ENCODE results near the gene KCND3. TPM values are rescaled to one million over a fixed set of nuclear protein-coding genes. Genes with fewer than 3 reads are reported as not detected.

Gene KCND3
- polyA plus RNA-seq, 1 donor from 2014 or later: not detected

- Mint-ChIP-seq H3K36me3 (peaks cover 5% of the 10 kb centered on the region), H3K4me3 (no peak overlapping the region), H3K27ac (no peak overlapping the region), H3K4me1 (no peaks in the 10 kb centered on the region), H3K9me3 (no peaks in the 10 kb centered on the region), H3K27me3 (peaks cover 3% of the 10 kb centered on the region)
These were observed 60.9 kb downstream of the KCND3 start for GRCh38 chr1:111928531-111928930.

- Mint-ChIP-seq H3K9me3 (no peaks in the 10 kb centered on the region), H3K4me1 (no peaks in the 10 kb centered on the region), H3K4me3 (no peak overlapping the region), H3K27me3 (peaks cover 3% of the 10 kb centered on the region), H3K36me3 (peaks cover 5% of the 10 kb centered on the region), H3K27ac (peak overlapping the region in 1 of 3 donors; percentile 60)
These were observed 61.8 kb downstream of the KCND3 start for GRCh38 chr1:111927652-111928051.

- Mint-ChIP-seq H3K4me1 (no peaks in the 10 kb centered on the region), H3K27ac (no peak overlapping the region), H3K36me3 (peaks cover 3% of the 10 kb centered on the region), H3K9me3 (no peaks in the 10 kb centered on the region), H3K4me3 (no peak overlapping the region), H3K27me3 (peaks cover under 1% of the 10 kb centered on the region)
These were observed 64.7 kb downstream of the KCND3 start for GRCh38 chr1:111924786-111925185.

GRCh38 chr1:111923766-111924165 is 65.7 kb downstream of the KCND3 start:
- Mint-ChIP-seq H3K4me3 (no peak overlapping the region), H3K27me3 (peaks cover 3% of the 10 kb centered on the region), H3K27ac (no peak overlapping the region), H3K9me3 (no peaks in the 10 kb centered on the region), H3K36me3 (peaks cover 3% of the 10 kb centered on the region), H3K4me1 (peaks cover 0 to 1% (median 0%) of the 10 kb centered on the region in 3 donors)

GRCh38 chr1:111921948-111922347 is 67.5 kb downstream of the KCND3 start:
- Mint-ChIP-seq H3K36me3 (peaks cover 3% of the 10 kb centered on the region), H3K27me3 (peaks cover 11% of the 10 kb centered on the region), H3K27ac (no peak overlapping the region), H3K4me1 (peaks cover 0 to 1% (median 0%) of the 10 kb centered on the region in 3 donors), H3K4me3 (no peak overlapping the region), H3K9me3 (no peaks in the 10 kb centered on the region)

- no peak overlapping the region for H3K4me3 Mint-ChIP-seq
- H3K9me3 Mint-ChIP-seq: no peaks in the 10 kb centered on the region
- peaks cover 3% of the 10 kb centered on the region for H3K36me3 Mint-ChIP-seq
- H3K27me3 Mint-ChIP-seq: peaks cover 11% of the 10 kb centered on the region
- H3K27ac Mint-ChIP-seq: peak overlapping the region in 1 of 3 donors; percentile 17
- H3K4me1 Mint-ChIP-seq: peaks cover 0 to 1% (median 0%) of the 10 kb centered on the region in 3 donors
These were observed 69.0 kb downstream of the KCND3 start for GRCh38 chr1:111920221-111921024.

GRCh38 chr1:111911776-111912515 is 77.5 kb downstream of the KCND3 start:
- H3K27ac Mint-ChIP-seq: no peak overlapping the region
- H3K36me3 Mint-ChIP-seq: peaks cover 2% of the 10 kb centered on the region
- H3K9me3 Mint-ChIP-seq: peaks cover 0 to 7% (median 0%) of the 10 kb centered on the region in 3 donors
- no peak overlapping the region for H3K4me3 Mint-ChIP-seq
- no peaks in the 10 kb centered on the region for H3K4me1 Mint-ChIP-seq
- H3K27me3 Mint-ChIP-seq: peaks cover 18% of the 10 kb centered on the region

- Mint-ChIP-seq H3K36me3 (peaks cover 2% of the 10 kb centered on the region), H3K27ac (no peak overlapping the region), H3K4me1 (no peaks in the 10 kb centered on the region), H3K4me3 (no peak overlapping the region), H3K9me3 (peaks cover 0 to 7% (median 0%) of the 10 kb centered on the region in 3 donors), H3K27me3 (peaks cover 24% of the 10 kb centered on the region)
These were observed 78.4 kb downstream of the KCND3 start for GRCh38 chr1:111911061-111911460.

- H3K36me3 Mint-ChIP-seq: no peaks in the 10 kb centered on the region
- peaks cover 0 to 2% (median 0%) of the 10 kb centered on the region in 3 donors for H3K4me1 Mint-ChIP-seq
- H3K27ac Mint-ChIP-seq: no peak overlapping the region
- no peak overlapping the region for H3K4me3 Mint-ChIP-seq
- peaks cover 0 to 2% (median 0%) of the 10 kb centered on the region in 3 donors for H3K9me3 Mint-ChIP-seq
- peaks cover 32% of the 10 kb centered on the region for H3K27me3 Mint-ChIP-seq
These were observed 80.4 kb downstream of the KCND3 start for GRCh38 chr1:111909030-111909429.

- H3K4me1 Mint-ChIP-seq: peaks cover 0 to 2% (median 0%) of the 10 kb centered on the region in 3 donors
- H3K4me3 Mint-ChIP-seq: no peak overlapping the region
- no peaks in the 10 kb centered on the region for H3K9me3 Mint-ChIP-seq
- no peak overlapping the region for H3K27ac Mint-ChIP-seq
- peaks cover 32% of the 10 kb centered on the region for H3K27me3 Mint-ChIP-seq
- no peaks in the 10 kb centered on the region for H3K36me3 Mint-ChIP-seq
These were observed 81.4 kb downstream of the KCND3 start for GRCh38 chr1:111908011-111908621.

- H3K27me3 Mint-ChIP-seq: peaks cover 32% of the 10 kb centered on the region
- no peak overlapping the region for H3K27ac Mint-ChIP-seq
- peaks cover 0 to 2% (median 0%) of the 10 kb centered on the region in 3 donors for H3K4me1 Mint-ChIP-seq
- H3K9me3 Mint-ChIP-seq: no peaks in the 10 kb centered on the region
- no peak overlapping the region for H3K4me3 Mint-ChIP-seq
- no peaks in the 10 kb centered on the region for H3K36me3 Mint-ChIP-seq
These were observed 82.1 kb downstream of the KCND3 start for GRCh38 chr1:111907321-111907720.

- no peak overlapping the region for H3K4me3 Mint-ChIP-seq
- no peaks in the 10 kb centered on the region for H3K36me3 Mint-ChIP-seq
- peaks cover 35% of the 10 kb centered on the region for H3K27me3 Mint-ChIP-seq
- H3K9me3 Mint-ChIP-seq: no peaks in the 10 kb centered on the region
- peaks cover 0 to 2% (median 0%) of the 10 kb centered on the region in 3 donors for H3K4me1 Mint-ChIP-seq
- no peak overlapping the region for H3K27ac Mint-ChIP-seq
These were observed 82.7 kb downstream of the KCND3 start for GRCh38 chr1:111906816-111907215.

GRCh38 chr1:111906111-111906510 is 83.4 kb downstream of the KCND3 start:
- Mint-ChIP-seq H3K4me1 (peaks cover 0 to 2% (median 0%) of the 10 kb centered on the region in 3 donors), H3K9me3 (no peaks in the 10 kb centered on the region), H3K27ac (no peak overlapping the region), H3K36me3 (no peaks in the 10 kb centered on the region), H3K4me3 (no peak overlapping the region), H3K27me3 (peaks cover 35% of the 10 kb centered on the region)

GRCh38 chr1:111904478-111905218 is 84.8 kb downstream of the KCND3 start:
- Mint-ChIP-seq H3K4me3 (peak overlapping the region in 1 of 4 donors; percentile 3), H3K27me3 (peaks cover 30% of the 10 kb centered on the region), H3K9me3 (no peaks in the 10 kb centered on the region), H3K4me1 (peaks cover 0 to 2% (median 0%) of the 10 kb centered on the region in 3 donors), H3K36me3 (no peaks in the 10 kb centered on the region), H3K27ac (no peak overlapping the region)

Data from IgD-negative memory B cell (primary cell).